ENCODE measurements around the gene FLRT1. TPM values are rescaled to one million over a fixed set of nuclear protein-coding genes. Genes with fewer than 3 reads are reported as not detected.

FLRT1 gene
- total RNA-seq, 4 donors from 2014 or later = not detected

DNA sequence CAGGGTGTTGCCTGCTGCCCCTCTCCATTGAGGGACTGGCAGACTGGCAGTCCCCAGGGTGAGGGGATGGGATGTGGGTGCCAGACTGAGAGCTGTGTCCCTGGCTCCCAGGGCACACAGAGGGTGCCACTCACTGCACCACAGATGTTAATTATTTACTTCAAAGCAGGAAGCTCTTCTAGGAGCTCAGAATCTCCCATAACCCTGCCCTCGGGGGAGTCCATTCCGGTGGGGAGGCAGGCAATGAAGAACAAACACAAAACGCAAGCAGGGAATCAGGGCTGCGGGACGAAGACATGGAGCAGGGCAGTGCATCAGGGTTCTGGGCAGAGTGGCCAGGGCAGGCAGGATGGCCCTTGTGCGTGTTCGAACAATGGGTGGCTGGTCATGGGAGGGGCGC is 24.4 kb upstream of the FLRT1 start:
- no peaks in the 10 kb centered on the region for H3K9me3 ChIP-seq
- in situ Hi-C loops (cut with MboI; ENCODE audit: low sequenced_read_pairs in 4 of 4) = no loop called here
- DNase-seq = no peak
- intact Hi-C loops (cut with DNase I; ENCODE audit: low total_unique reads) = no loop called here
- no peaks in the 10 kb centered on the region for H3K27me3 ChIP-seq
- H3K4me3 ChIP-seq = no peak overlapping the region
- H3K4me1 ChIP-seq = peaks cover 6 to 10% of the 10 kb centered on the region in 2 donors
- no peak overlapping the region for H3K27ac ChIP-seq
- TF ChIP-seq POLR2A (IDR thresholded peaks at IDR 0.05) = no peak
- TF ChIP-seq, protein P1, sequence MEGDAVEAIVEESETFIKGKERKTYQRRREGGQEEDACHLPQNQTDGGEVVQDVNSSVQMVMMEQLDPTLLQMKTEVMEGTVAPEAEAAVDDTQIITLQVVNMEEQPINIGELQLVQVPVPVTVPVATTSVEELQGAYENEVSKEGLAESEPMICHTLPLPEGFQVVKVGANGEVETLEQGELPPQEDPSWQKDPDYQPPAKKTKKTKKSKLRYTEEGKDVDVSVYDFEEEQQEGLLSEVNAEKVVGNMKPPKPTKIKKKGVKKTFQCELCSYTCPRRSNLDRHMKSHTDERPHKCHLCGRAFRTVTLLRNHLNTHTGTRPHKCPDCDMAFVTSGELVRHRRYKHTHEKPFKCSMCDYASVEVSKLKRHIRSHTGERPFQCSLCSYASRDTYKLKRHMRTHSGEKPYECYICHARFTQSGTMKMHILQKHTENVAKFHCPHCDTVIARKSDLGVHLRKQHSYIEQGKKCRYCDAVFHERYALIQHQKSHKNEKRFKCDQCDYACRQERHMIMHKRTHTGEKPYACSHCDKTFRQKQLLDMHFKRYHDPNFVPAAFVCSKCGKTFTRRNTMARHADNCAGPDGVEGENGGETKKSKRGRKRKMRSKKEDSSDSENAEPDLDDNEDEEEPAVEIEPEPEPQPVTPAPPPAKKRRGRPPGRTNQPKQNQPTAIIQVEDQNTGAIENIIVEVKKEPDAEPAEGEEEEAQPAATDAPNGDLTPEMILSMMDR (IDR thresholded peaks at IDR 0.05 in 4 of 5, conservative IDR thresholded peaks at IDR 0.05 in 1 of 5) = no peak
- ATAC-seq = no peak
- H3K36me3 ChIP-seq = no peaks in the 10 kb centered on the region

GRCh38 chr11:64013141-64013896 is 22.4 kb upstream of the FLRT1 start:
- TF ChIP-seq POLR2A (IDR thresholded peaks at IDR 0.05) = no peak
- TF ChIP-seq, protein P1 (IDR thresholded peaks at IDR 0.05 in 4 of 5, conservative IDR thresholded peaks at IDR 0.05 in 1 of 5) = no peak
- DNase-seq (no peak), ATAC-seq (no peak)
- Histone ChIP-seq H3K9me3 (no peaks in the 10 kb centered on the region), H3K36me3 (no peaks in the 10 kb centered on the region), H3K27me3 (no peaks in the 10 kb centered on the region), H3K4me1 (peaks cover 0 to 1% of the 10 kb centered on the region in 2 donors), H3K27ac (no peak overlapping the region), H3K4me3 (no peak overlapping the region)
- intact Hi-C loops (cut with DNase I; ENCODE audit: low total_unique reads) = no loop called here
- in situ Hi-C loops (cut with MboI; ENCODE audit: low sequenced_read_pairs in 4 of 4) = no loop called here

DNA sequence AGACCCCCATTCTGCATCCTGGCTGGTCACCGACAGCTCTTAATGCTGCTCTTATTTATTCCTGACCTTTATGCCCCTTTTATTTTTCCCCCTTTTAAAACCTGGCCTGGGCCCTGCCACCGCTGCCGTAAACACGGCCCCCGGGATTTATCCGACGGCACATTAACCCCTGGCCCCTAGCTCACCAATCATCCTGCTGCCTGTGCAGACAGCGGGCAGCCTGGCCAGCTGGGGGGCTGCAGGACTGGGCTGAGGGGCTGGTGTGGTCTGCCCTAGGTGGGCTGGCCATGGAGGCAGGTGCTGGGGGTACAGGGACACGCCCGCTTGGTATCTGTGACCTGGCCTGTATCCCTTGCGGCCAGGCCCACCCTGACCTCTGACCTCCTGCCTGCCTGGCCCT is 21.4 kb upstream of the FLRT1 start:
- no peaks in the 10 kb centered on the region for H3K36me3 ChIP-seq
- no peaks in the 10 kb centered on the region for H3K9me3 ChIP-seq
- H3K27ac ChIP-seq = no peak overlapping the region
- TF ChIP-seq, protein P1 (IDR thresholded peaks at IDR 0.05 in 4 of 5, conservative IDR thresholded peaks at IDR 0.05 in 1 of 5) = no peak
- no peak for TF ChIP-seq POLR2A (IDR thresholded peaks at IDR 0.05)
- ATAC-seq (no peak), DNase-seq (no peak)
- H3K4me3 ChIP-seq = no peak overlapping the region
- no peaks in the 10 kb centered on the region for H3K27me3 ChIP-seq
- intact Hi-C loops (cut with DNase I; ENCODE audit: low total_unique reads) = no loop called here
- peaks cover 0 to 1% of the 10 kb centered on the region in 2 donors for H3K4me1 ChIP-seq
- in situ Hi-C loops (cut with MboI; ENCODE audit: low sequenced_read_pairs in 4 of 4) = no loop called here

- Histone ChIP-seq H3K27me3 (no peaks in the 10 kb centered on the region), H3K4me3 (no peak overlapping the region), H3K4me1 (peaks cover 7 to 12% of the 10 kb centered on the region in 2 donors), H3K36me3 (no peaks in the 10 kb centered on the region), H3K27ac (no peak overlapping the region), H3K9me3 (no peaks in the 10 kb centered on the region)
- in situ Hi-C loops (cut with MboI; ENCODE audit: low sequenced_read_pairs in 4 of 4) = no loop called here
- no peak for ATAC-seq
- TF ChIP-seq, protein P1 (IDR thresholded peaks at IDR 0.05 in 4 of 5, conservative IDR thresholded peaks at IDR 0.05 in 1 of 5) = no peak
- no peak for TF ChIP-seq POLR2A (IDR thresholded peaks at IDR 0.05)
- intact Hi-C loops (cut with DNase I; ENCODE audit: low total_unique reads) = no loop called here
- no peak for DNase-seq
These were observed 20.2 kb upstream of the FLRT1 start for GRCh38 chr11:64015510-64015909.

All from gastrocnemius medialis (tissue), 4 donors.